ENCODE results near the gene TBC1D16.

- TF ChIP-seq CTCF (IDR thresholded peaks at IDR 0.05) (no peak), POLR2A (IDR thresholded peaks at IDR 0.05) (no peak)
Measured at GRCh38 chr17:80002690-80003490, 32.8 kb downstream of the TBC1D16 start.

Data from right lobe of liver (tissue), 4 donors.